Naive thymus-derived CD4-positive, alpha-beta T cell (primary cell): ENCODE results near the gene C8A. TPM values are rescaled to one million over a fixed set of nuclear protein-coding genes. Genes with fewer than 3 reads are reported as not detected.

Experiments
- ATAC-seq: fragments of 150-1000 bp; cut with Tn5 transposase; 2 replicates; pipeline ENCODE4 v1.10.0; 2021; ENCODE audit warnings: mild to moderate bottlenecking, moderate library complexity
- CTCF ChIA-PET: fragments of 350-600 bp; sonication (Branson Sonifier 250); formaldehyde crosslinking; loops from one replicate; lab custom pipeline; 2021; ENCODE audit warnings: antibody characterized with exemption; lab: Charles Lee
- POLR2A ChIA-PET: fragments of 350-600 bp; sonication (Branson Sonifier 250); formaldehyde crosslinking; loops from one replicate; lab custom pipeline; 2021; ENCODE audit warnings: antibody characterized with exemption, inconsistent platforms; lab: Charles Lee
- DNase-seq, 9 donors: peaks; one replicate each; pipeline versions ENCODE4 v3.0.0 to v3.0.0-alpha.2; 2020 to 2022; ENCODE audit warnings: mixed read lengths in 1 of 9
- H3K27ac ChIP-seq: one replicate; pipeline ENCODE4 v1.7.0; 2013; ENCODE audit warnings: mild to moderate bottlenecking, low read depth, low read length, moderate library complexity
- H3K27me3 ChIP-seq, 2 donors: one replicate each; pipeline ENCODE4 v1.7.0; 2013; ENCODE audit warnings: low read length in 2 of 2, mild to moderate bottlenecking in 2 of 2, moderate library complexity in 2 of 2; ENCODE audit not compliant: control insufficient read depth in 2 of 2, insufficient read depth in 2 of 2
- H3K36me3 ChIP-seq, 3 experiments: 1 replicate in 2 of 3; 2 replicates in 1 of 3; pipeline ENCODE4 v1.7.0; 2013; ENCODE audit warnings: low read length in 3 of 3, mild to moderate bottlenecking in 3 of 3, moderate library complexity in 1 of 3; ENCODE audit not compliant: insufficient read depth in 3 of 3, control insufficient read depth in 2 of 3
- H3K4me1 ChIP-seq, 2 donors: one replicate each; pipeline ENCODE4 v1.7.0; 2013; ENCODE audit warnings: low read length in 2 of 2, mild to moderate bottlenecking in 2 of 2, moderate library complexity in 1 of 2; ENCODE audit not compliant: control insufficient read depth in 2 of 2, insufficient read depth in 2 of 2
- H3K4me3 ChIP-seq: 2 replicates; pipeline ENCODE4 v1.7.0; 2013; ENCODE audit warnings: mild to moderate bottlenecking, low read length
- H3K9me3 ChIP-seq, 3 experiments: 1 replicate in 2 of 3; 2 replicates in 1 of 3; pipeline ENCODE4 v1.7.0; 2013; ENCODE audit warnings: low read length in 3 of 3; ENCODE audit not compliant: control insufficient read depth in 2 of 3
- H3K27ac Mint-ChIP-seq, 9 donors: one replicate each; pipeline ENCODE4 v1.8.0; 2020 to 2022; ENCODE audit warnings: mixed read lengths in 9 of 9, mild to moderate bottlenecking in 8 of 9, moderate library complexity in 5 of 9, inconsistent platforms in 2 of 9
- H3K27me3 Mint-ChIP-seq, 5 donors: one replicate each; pipeline ENCODE4 v1.8.0; 2021 to 2022; ENCODE audit warnings: mixed read lengths in 5 of 5, mild to moderate bottlenecking in 1 of 5
- H3K36me3 Mint-ChIP-seq, 5 donors: one replicate each; pipeline ENCODE4 v1.8.0; 2020 to 2022; ENCODE audit warnings: mixed read lengths in 5 of 5, mild to moderate bottlenecking in 3 of 5, inconsistent platforms in 1 of 5
- H3K4me1 Mint-ChIP-seq, 7 donors: one replicate each; pipeline ENCODE4 v1.8.0; 2020 to 2022; ENCODE audit warnings: mixed read lengths in 7 of 7, mild to moderate bottlenecking in 3 of 7, inconsistent platforms in 1 of 7
- H3K4me3 Mint-ChIP-seq, 10 donors: one replicate each; pipeline ENCODE4 v1.8.0; 2020 to 2022; ENCODE audit warnings: mild to moderate bottlenecking in 10 of 10, mixed read lengths in 10 of 10, moderate library complexity in 6 of 10, inconsistent platforms in 2 of 10
- H3K9me3 Mint-ChIP-seq, 11 donors: one replicate each; pipeline ENCODE4 v1.8.0; 2020 to 2022; ENCODE audit warnings: mixed read lengths in 11 of 11, mild to moderate bottlenecking in 4 of 11, inconsistent platforms in 1 of 11, moderate library complexity in 1 of 11
- intact Hi-C, 2 donors: fragments of 100-400 bp; cut with micrococcal nuclease; formaldehyde crosslinking; loops; one replicate each; pipeline ENCODE4 v1.15.1; 2023
- polyA plus RNA-seq, 2 donors: library from polyadenylated mRNA; unstranded; fragments of 300-500 nt; fragmentation: Illumina TruSeq; gene quantifications; one replicate each; pipeline ENCODE4 v1.2.3, GENCODE V29; 2021
- total RNA-seq, 6 experiments: library from RNA in 5 of 6; stranded (reverse) in 5 of 6; gene quantifications; 1 replicate in 5 of 6; 2 replicates in 1 of 6; pipeline ENCODE4 v1.2.3 and lab custom pipeline; 2021 to 2026

The C8A gene
- total and polyA plus RNA-seq, 7 experiments from 2014 or later: not detected

DNA sequence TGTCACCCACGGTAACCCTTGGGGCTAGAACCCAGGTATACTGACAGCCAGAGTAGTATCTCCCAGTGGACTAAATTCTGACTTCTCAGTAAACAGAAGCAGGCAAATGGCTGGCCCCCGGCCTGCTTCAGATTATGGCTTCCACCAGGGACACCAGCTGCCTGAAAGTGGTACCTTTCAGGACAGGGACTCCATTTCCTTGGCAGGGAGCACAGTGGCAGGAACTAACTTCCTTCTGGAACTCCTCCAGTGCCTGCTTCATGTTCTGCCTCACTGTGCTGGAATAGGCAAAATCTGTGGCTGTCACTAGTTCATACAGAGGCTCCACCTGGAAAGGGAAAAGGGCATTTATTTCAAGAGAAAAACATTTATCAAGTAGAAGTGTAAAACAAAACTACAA, 78.6 kb downstream of the C8A start:
- Histone ChIP-seq H3K9me3 (no peaks in the 10 kb centered on the region), H3K27me3 (no peaks in the 10 kb centered on the region), H3K4me3 (no peak overlapping the region), H3K4me1 (no peaks in the 10 kb centered on the region), H3K36me3 (no peaks in the 10 kb centered on the region), H3K27ac (no peak overlapping the region)
- DNase-seq (no peak), ATAC-seq (no peak)
- intact Hi-C loops: no loop called here
- H3K4me1 Mint-ChIP-seq: no peaks in the 10 kb centered on the region
- peaks cover 0 to 7% (median 2%) of the 10 kb centered on the region in 11 donors for H3K9me3 Mint-ChIP-seq
- no peaks in the 10 kb centered on the region for H3K36me3 Mint-ChIP-seq
- H3K27me3 Mint-ChIP-seq: peaks cover 0 to 13% (median 6%) of the 10 kb centered on the region in 5 donors
- no peak overlapping the region for H3K27ac Mint-ChIP-seq
- no peak overlapping the region for H3K4me3 Mint-ChIP-seq
- CTCF ChIA-PET: no interaction called here
- POLR2A ChIA-PET: no interaction called here

GRCh38 chr1:56933606-56934005, 79.0 kb downstream of the C8A start:
- H3K36me3 Mint-ChIP-seq: no peaks in the 10 kb centered on the region
- intact Hi-C loops: no loop called here
- no peak for ATAC-seq
- no peak overlapping the region for H3K27ac ChIP-seq
- no peaks in the 10 kb centered on the region for H3K27me3 ChIP-seq
- H3K9me3 Mint-ChIP-seq: peaks cover 0 to 5% (median under 1%) of the 10 kb centered on the region in 11 donors
- H3K36me3 ChIP-seq: no peaks in the 10 kb centered on the region
- POLR2A ChIA-PET: no interaction called here
- no peak overlapping the region for H3K4me3 Mint-ChIP-seq
- CTCF ChIA-PET: no interaction called here
- no peaks in the 10 kb centered on the region for H3K4me1 Mint-ChIP-seq
- H3K4me1 ChIP-seq: no peaks in the 10 kb centered on the region
- DNase-seq: no peak
- H3K9me3 ChIP-seq: no peaks in the 10 kb centered on the region
- H3K27me3 Mint-ChIP-seq: peaks cover 0 to 15% (median 8%) of the 10 kb centered on the region in 5 donors
- no peak overlapping the region for H3K4me3 ChIP-seq
- no peak overlapping the region for H3K27ac Mint-ChIP-seq

DNA sequence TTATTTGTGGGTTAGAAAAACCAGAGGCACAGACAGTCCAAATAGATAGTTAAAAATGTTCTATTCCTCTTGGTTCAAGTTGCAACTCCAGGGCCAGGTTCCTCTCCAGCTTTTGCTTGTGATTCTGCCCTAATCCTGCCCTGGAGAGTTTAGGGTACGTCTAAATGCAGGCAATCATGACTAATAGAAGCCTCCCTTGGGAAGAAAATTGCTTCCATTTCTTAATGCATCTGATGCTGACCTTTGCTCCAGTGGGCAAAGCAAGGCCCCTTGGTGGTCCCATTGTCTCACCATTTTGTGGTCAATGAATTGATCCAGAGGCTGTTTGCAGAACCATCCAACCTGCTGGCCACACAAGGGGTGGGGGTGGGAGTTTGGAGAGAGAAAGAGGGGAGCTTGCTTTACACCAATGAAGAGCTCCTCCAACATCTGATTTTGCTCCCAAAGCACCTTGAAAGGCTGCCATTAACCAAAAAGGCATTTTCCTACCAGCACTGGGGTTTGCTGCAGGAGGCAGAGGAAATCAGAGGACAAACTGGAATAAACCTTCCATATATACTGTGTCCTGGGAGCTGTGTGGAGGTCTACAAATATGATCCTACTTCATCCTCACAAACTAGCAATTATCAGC, 79.9 kb downstream of the C8A start:
- no peaks in the 10 kb centered on the region for H3K36me3 ChIP-seq
- intact Hi-C loops: no loop called here
- CTCF ChIA-PET: no interaction called here
- H3K9me3 ChIP-seq: no peaks in the 10 kb centered on the region
- POLR2A ChIA-PET: no interaction called here
- H3K9me3 Mint-ChIP-seq: peaks cover 0 to 5% (median 0%) of the 10 kb centered on the region in 11 donors
- H3K4me1 ChIP-seq: no peaks in the 10 kb centered on the region
- DNase-seq (no peak), ATAC-seq (no peak)
- H3K36me3 Mint-ChIP-seq: no peaks in the 10 kb centered on the region
- no peaks in the 10 kb centered on the region for H3K27me3 ChIP-seq
- H3K4me1 Mint-ChIP-seq: no peaks in the 10 kb centered on the region
- H3K27ac ChIP-seq: no peak overlapping the region
- peaks cover 0 to 20% (median 10%) of the 10 kb centered on the region in 5 donors for H3K27me3 Mint-ChIP-seq
- no peak overlapping the region for H3K4me3 ChIP-seq
- no peak overlapping the region for H3K4me3 Mint-ChIP-seq
- no peak overlapping the region for H3K27ac Mint-ChIP-seq

DNA sequence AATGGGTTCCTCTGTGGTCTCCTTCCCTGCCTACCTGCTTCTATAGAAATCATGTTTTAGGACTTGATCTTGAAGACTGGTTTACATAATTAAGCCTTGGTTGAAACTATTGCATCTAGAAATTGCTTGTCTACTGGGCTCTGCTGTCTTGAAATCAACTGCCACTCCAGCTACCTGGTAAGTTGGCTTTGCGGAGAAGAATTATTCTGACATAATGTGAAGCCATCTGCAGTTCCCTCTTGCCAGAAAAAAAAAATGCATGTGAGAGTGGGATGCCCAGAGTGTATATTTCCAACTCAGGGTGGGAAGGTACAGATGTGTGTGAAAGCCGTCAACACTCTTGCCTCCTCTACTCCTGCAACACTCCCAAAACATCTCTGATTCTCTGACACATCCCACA, 84.0 kb downstream of the C8A start:
- no peak for DNase-seq
- Mint-ChIP-seq H3K4me1 (no peaks in the 10 kb centered on the region), H3K27me3 (peaks cover 0 to 31% (median 16%) of the 10 kb centered on the region in 5 donors), H3K36me3 (no peaks in the 10 kb centered on the region), H3K4me3 (no peak overlapping the region), H3K9me3 (peaks cover 0 to 5% (median 0%) of the 10 kb centered on the region in 11 donors), H3K27ac (no peak overlapping the region)
- ChIA-PET CTCF (no interaction called here), POLR2A (no interaction called here)
- Histone ChIP-seq H3K9me3 (no peaks in the 10 kb centered on the region), H3K36me3 (no peaks in the 10 kb centered on the region), H3K27ac (no peak overlapping the region), H3K4me1 (no peaks in the 10 kb centered on the region), H3K27me3 (no peaks in the 10 kb centered on the region), H3K4me3 (no peak overlapping the region)
- no peak for ATAC-seq
- intact Hi-C loops: no loop called here

DNA sequence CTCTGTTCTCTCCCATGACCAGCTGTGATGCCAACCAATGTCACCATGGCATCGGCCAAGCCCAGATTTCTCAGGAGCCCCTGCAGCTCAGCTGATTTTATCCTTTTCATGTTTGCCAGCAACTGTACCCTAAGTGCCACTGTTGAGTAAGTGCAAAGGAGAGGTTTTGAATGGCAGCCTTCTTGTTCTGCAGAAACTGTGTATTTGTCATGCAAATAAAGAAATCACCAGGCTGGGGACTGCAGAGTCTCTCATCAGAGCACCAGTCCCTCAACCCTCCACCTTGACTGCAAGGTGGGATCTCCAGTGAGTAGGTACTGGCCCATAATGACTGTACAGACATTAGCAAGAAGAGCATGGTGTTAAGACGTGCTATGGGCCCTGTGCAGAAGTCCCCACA, 84.6 kb downstream of the C8A start:
- Histone ChIP-seq H3K4me1 (no peaks in the 10 kb centered on the region), H3K4me3 (no peak overlapping the region), H3K27ac (no peak overlapping the region), H3K9me3 (no peaks in the 10 kb centered on the region), H3K27me3 (no peaks in the 10 kb centered on the region), H3K36me3 (no peaks in the 10 kb centered on the region)
- H3K4me3 Mint-ChIP-seq: no peak overlapping the region
- no peak for DNase-seq
- no peaks in the 10 kb centered on the region for H3K4me1 Mint-ChIP-seq
- no peaks in the 10 kb centered on the region for H3K36me3 Mint-ChIP-seq
- ChIA-PET CTCF (no interaction called here), POLR2A (no interaction called here)
- H3K27ac Mint-ChIP-seq: no peak overlapping the region
- intact Hi-C loops: no loop called here
- no peak for ATAC-seq
- peaks cover 0 to 31% (median 16%) of the 10 kb centered on the region in 5 donors for H3K27me3 Mint-ChIP-seq
- H3K9me3 Mint-ChIP-seq: peaks cover 0 to 5% (median 0%) of the 10 kb centered on the region in 11 donors

DNA sequence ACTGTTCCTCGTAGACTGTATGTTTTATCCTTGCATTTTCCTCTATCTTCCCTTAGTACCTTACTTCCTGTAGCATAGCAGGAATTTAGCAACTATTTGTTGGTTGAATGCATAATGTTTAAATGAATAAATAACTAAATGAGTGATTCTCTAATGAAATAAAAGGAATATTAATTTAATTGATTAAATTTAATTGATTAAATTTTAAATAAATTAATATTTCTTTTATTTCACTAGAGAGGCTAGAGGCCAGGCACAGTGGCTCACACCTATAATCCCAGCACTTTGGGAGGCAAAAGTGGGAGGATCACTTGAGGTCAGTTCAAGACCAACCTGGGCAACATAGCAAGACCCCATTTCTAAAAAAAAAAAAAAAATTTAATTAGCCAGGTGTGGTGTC, 85.4 kb downstream of the C8A start:
- H3K27me3 Mint-ChIP-seq: peaks cover 0 to 31% (median 16%) of the 10 kb centered on the region in 5 donors
- CTCF ChIA-PET: no interaction called here
- Histone ChIP-seq H3K36me3 (no peaks in the 10 kb centered on the region), H3K27me3 (no peaks in the 10 kb centered on the region), H3K9me3 (no peaks in the 10 kb centered on the region), H3K4me3 (no peak overlapping the region), H3K4me1 (no peaks in the 10 kb centered on the region), H3K27ac (no peak overlapping the region)
- H3K36me3 Mint-ChIP-seq: no peaks in the 10 kb centered on the region
- ATAC-seq: no peak
- peaks cover 0 to 5% (median 0%) of the 10 kb centered on the region in 11 donors for H3K9me3 Mint-ChIP-seq
- intact Hi-C loops: no loop called here
- no peaks in the 10 kb centered on the region for H3K4me1 Mint-ChIP-seq
- POLR2A ChIA-PET: no interaction called here
- no peak for DNase-seq
- no peak overlapping the region for H3K27ac Mint-ChIP-seq
- H3K4me3 Mint-ChIP-seq: no peak overlapping the region

DNA sequence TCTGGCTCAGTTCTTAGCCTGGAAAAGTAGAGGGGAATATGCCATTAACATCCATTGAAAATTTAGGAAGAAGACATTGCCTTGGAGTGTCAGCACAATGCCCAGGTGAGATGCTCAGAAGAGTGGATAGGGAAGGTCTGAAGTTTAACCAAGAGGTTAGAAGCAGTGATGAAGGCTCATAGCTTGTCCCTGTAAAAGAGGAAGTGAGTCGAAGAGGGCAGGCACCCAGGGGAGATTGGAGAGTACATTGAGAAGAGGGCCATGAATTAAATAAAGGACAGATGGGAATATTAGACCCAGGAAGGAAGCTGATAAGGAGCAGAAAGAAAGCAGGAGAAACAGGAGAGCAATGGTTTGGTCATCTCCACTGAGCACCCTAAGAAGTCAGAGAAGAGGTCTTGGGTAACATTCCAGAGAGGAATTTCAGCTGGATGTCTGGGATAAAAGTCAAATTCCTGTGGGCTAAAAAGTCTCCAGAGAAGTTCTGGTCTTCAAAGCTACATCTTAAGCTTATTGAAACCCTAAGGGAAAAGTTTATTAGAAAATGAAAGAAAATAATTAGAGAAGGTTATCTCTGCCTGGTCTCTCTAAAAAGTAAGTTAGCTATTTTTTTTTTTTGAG, 93.9 kb downstream of the C8A start:
- ATAC-seq: no peak
- H3K4me3 ChIP-seq: no peak overlapping the region
- no peaks in the 10 kb centered on the region for H3K4me1 ChIP-seq
- ChIA-PET POLR2A (no interaction called here), CTCF (no interaction called here)
- Mint-ChIP-seq H3K36me3 (no peaks in the 10 kb centered on the region), H3K4me3 (no peak overlapping the region), H3K9me3 (peaks cover 0 to 3% (median 0%) of the 10 kb centered on the region in 11 donors), H3K4me1 (no peaks in the 10 kb centered on the region), H3K27ac (no peak overlapping the region), H3K27me3 (peaks cover 0 to 10% (median 0%) of the 10 kb centered on the region in 5 donors)
- H3K27ac ChIP-seq: no peak overlapping the region
- no peaks in the 10 kb centered on the region for H3K9me3 ChIP-seq
- H3K27me3 ChIP-seq: no peaks in the 10 kb centered on the region
- intact Hi-C loops: no loop called here
- DNase-seq: no peak
- H3K36me3 ChIP-seq: no peaks in the 10 kb centered on the region
